Stomach smooth muscle (tissue), 2 donors: ENCODE results near the gene RPS6KB2.

Experiments used
- H3K27ac ChIP-seq: one replicate; pipeline ENCODE4 v1.7.0; 2013; ENCODE audit warnings: mild to moderate bottlenecking, low read length, inconsistent platforms
- H3K27me3 ChIP-seq, 2 donors: one replicate each; pipeline ENCODE4 v1.7.0; 2013; ENCODE audit warnings: low read length in 2 of 2; ENCODE audit not compliant: insufficient read depth in 2 of 2, control insufficient read depth in 1 of 2
- H3K36me3 ChIP-seq, 2 donors: one replicate each; pipeline ENCODE4 v1.7.0; 2013; ENCODE audit warnings: low read length in 2 of 2; ENCODE audit not compliant: control insufficient read depth in 2 of 2, insufficient read depth in 2 of 2
- H3K4me1 ChIP-seq: one replicate; pipeline ENCODE4 v1.7.0; 2013; ENCODE audit warnings: low read length; ENCODE audit not compliant: control insufficient read depth, insufficient read depth
- H3K4me3 ChIP-seq, 2 donors: one replicate each; pipeline ENCODE4 v1.7.0; 2013; ENCODE audit warnings: low read length in 2 of 2
- H3K9ac ChIP-seq, 2 donors: one replicate each; pipeline ENCODE4 v1.7.0; 2013; ENCODE audit warnings: low read length in 2 of 2, mild to moderate bottlenecking in 1 of 2
- H3K9me3 ChIP-seq, 2 donors: one replicate each; pipeline ENCODE4 v1.7.0; 2013; ENCODE audit warnings: low read length in 2 of 2; ENCODE audit not compliant: control insufficient read depth in 2 of 2
- donor health status: healthy.
- donor health status: Pancreatic carcinoma.

RPS6KB2 gene

GRCh38 chr11:67412495-67413179, 15.7 kb upstream of the RPS6KB2 start:
- Histone ChIP-seq H3K36me3 (no peaks in the 10 kb centered on the region), H3K9me3 (no peaks in the 10 kb centered on the region), H3K27me3 (peaks cover 29 to 41% of the 10 kb centered on the region in 2 donors), H3K4me3 (no peak overlapping the region), H3K9ac (no peak overlapping the region), H3K27ac (no peak overlapping the region), H3K4me1 (peaks cover 13% of the 10 kb centered on the region)

- H3K9me3 ChIP-seq: no peaks in the 10 kb centered on the region
- H3K4me1 ChIP-seq: peaks cover 13% of the 10 kb centered on the region
- H3K4me3 ChIP-seq: no peak overlapping the region
- no peak overlapping the region for H3K27ac ChIP-seq
- H3K9ac ChIP-seq: no peak overlapping the region
- H3K27me3 ChIP-seq: peaks cover 22 to 34% of the 10 kb centered on the region in 2 donors
- H3K36me3 ChIP-seq: no peaks in the 10 kb centered on the region
Measured at GRCh38 chr11:67413266-67413849, 14.9 kb upstream of the RPS6KB2 start.

GRCh38 chr11:67415501-67416304, 12.6 kb upstream of the RPS6KB2 start, which contains the start of gene CARNS1:
TSS of gene CARNS1 (plus strand) at chr11:67415678. CDS start at chr11:67416200, 522 bp downstream.
- H3K9ac ChIP-seq: peak within 1 kb of the TSS in 1 of 2 donors; percentile 29
- peaks cover 25% of the 10 kb centered on the region for H3K4me1 ChIP-seq
- no peaks in the 10 kb centered on the region for H3K9me3 ChIP-seq
- peaks cover 8 to 10% of the 10 kb centered on the region in 2 donors for H3K27me3 ChIP-seq
- H3K27ac ChIP-seq: no peak within 1 kb of the TSS
- H3K36me3 ChIP-seq: no peaks in the 10 kb centered on the region
- H3K4me3 ChIP-seq: peak within 1 kb of the TSS in 1 of 2 donors; percentile 65

- H3K4me1 ChIP-seq: peaks cover 30% of the 10 kb centered on the region
Measured at GRCh38 chr11:67416416-67417335, 11.6 kb upstream of the RPS6KB2 start.

GRCh38 chr11:67417425-67417824, 10.9 kb upstream of the RPS6KB2 start:
- Histone ChIP-seq H3K9me3 (no peaks in the 10 kb centered on the region), H3K4me1 (peaks cover 30% of the 10 kb centered on the region), H3K4me3 (no peak overlapping the region), H3K9ac (no peak overlapping the region), H3K27me3 (peaks cover 2% of the 10 kb centered on the region in 2 donors), H3K36me3 (no peaks in the 10 kb centered on the region), H3K27ac (no peak overlapping the region)

More at GRCh38 chr11:67416416-67417335, 11.6 kb upstream of the RPS6KB2 start:
- no peaks in the 10 kb centered on the region for H3K9me3 ChIP-seq
- no peak overlapping the region for H3K27ac ChIP-seq
- H3K27me3 ChIP-seq: peaks cover 2% of the 10 kb centered on the region in 2 donors
- no peak overlapping the region for H3K4me3 ChIP-seq
- no peak overlapping the region for H3K9ac ChIP-seq
- H3K36me3 ChIP-seq: no peaks in the 10 kb centered on the region

- Histone ChIP-seq H3K36me3 (no peaks in the 10 kb centered on the region), H3K27me3 (peaks cover 0 to 2% of the 10 kb centered on the region in 2 donors), H3K4me1 (peaks cover 30% of the 10 kb centered on the region), H3K4me3 (no peak overlapping the region), H3K9ac (no peak overlapping the region), H3K9me3 (no peaks in the 10 kb centered on the region), H3K27ac (no peak overlapping the region)
Measured at GRCh38 chr11:67418476-67419281, 9.6 kb upstream of the RPS6KB2 start.

- Histone ChIP-seq H3K9ac (peak overlapping the region; percentile 5 to 72), H3K36me3 (no peaks in the 10 kb centered on the region), H3K27me3 (peaks cover 0 to 2% of the 10 kb centered on the region in 2 donors), H3K27ac (peak overlapping the region; percentile 74), H3K4me3 (no peak overlapping the region), H3K9me3 (no peaks in the 10 kb centered on the region), H3K4me1 (peaks cover 30% of the 10 kb centered on the region)
Measured at GRCh38 chr11:67419325-67420049, 8.8 kb upstream of the RPS6KB2 start.

- Histone ChIP-seq H3K9ac (peak overlapping the region; percentile 71 to 72), H3K4me3 (peak overlapping the region; percentile 51 to 80), H3K36me3 (no peaks in the 10 kb centered on the region), H3K9me3 (no peaks in the 10 kb centered on the region), H3K27me3 (no peaks in the 10 kb centered on the region), H3K27ac (peak overlapping the region; percentile 74), H3K4me1 (peaks cover 30% of the 10 kb centered on the region)
Measured at GRCh38 chr11:67420147-67420645, 8.1 kb upstream of the RPS6KB2 start.
